IPS-11a (cell line): ENCODE data around the gene DNAH1.

Experiments used
- H3K4me3 ChIP-seq: one replicate; pipeline ENCODE4 v1.5.1; 2013; ENCODE audit warnings: low read depth, low read length, control low read depth

Gene DNAH1

DNA sequence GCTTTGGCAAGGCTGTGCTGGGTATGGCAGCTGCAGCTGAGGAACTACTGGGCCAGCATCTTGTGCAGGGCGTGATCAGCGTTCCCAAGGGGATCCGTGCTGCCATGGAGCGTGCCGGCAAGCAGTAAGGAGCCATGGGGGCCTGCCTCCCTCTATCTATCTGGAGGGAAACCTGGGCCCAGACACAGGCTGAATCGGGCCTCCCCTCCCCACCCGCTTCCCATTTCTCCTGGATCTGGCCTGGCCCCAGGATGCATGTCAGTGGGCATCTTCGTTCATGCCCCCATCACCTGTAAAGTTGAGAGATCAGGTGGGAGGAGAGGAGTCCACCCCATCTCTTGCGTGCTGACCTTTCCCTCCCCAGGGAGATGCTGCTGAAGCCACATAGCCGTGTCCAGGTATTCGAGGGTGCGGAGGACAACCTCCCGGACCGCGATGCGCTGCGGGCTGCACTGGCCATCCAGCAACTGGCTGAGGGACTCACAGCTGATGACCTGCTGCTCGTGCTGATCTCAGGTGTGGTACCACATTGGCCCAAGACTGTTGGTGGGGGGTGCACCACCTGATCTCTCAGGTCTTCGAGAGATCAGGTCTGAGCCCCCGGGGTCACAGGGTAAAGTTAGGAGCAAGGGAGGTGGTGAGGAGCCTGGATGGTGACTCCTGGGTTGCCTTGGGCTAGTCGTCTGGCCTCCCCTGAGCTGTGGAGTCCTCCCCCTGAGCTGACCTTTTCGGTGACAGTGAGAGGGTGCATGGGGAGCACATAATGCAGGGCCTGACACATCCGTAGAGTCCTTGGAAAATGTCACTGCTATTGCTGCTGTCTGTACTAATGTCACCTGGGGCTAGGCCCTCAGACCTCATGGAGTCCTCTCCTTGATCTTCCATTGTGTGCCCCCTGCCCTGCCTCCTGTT is 25.3 kb upstream of the DNAH1 start:
- no peak overlapping the region for H3K4me3 ChIP-seq

DNA sequence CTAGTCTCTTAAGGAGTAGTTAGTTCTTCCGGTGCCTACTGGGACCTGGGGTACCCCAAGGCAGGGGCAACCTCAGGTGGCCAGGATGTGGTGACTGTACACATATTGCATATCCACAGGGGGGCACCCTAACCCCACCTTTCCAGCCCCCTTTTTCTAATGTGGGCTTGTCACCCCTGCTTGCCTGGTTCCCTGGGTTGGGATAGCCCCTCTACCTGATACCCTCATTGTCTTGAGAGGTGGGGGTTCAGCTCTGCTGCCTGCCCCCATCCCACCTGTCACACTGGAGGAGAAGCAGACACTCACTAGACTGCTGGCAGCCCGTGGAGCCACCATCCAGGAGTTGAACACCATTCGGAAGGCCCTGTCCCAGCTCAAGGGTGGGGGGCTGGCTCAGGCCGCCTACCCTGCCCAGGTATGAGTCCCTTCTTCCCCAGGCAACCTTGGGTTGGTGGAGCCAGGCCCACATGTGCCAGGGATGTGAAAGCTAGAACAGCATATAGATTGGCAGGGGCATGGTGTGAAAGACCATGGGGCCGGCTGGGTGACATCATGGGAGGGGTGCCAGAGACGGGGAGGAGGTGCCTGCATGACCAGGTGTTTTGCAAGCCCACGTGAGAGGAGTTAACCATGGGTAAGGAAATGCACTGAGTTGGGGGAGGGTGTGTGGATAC is 24.5 kb upstream of the DNAH1 start:
- no peak overlapping the region for H3K4me3 ChIP-seq

GRCh38 chr3:52292247-52293065 is 23.7 kb upstream of the DNAH1 start:
- H3K4me3 ChIP-seq: no peak overlapping the region

DNA sequence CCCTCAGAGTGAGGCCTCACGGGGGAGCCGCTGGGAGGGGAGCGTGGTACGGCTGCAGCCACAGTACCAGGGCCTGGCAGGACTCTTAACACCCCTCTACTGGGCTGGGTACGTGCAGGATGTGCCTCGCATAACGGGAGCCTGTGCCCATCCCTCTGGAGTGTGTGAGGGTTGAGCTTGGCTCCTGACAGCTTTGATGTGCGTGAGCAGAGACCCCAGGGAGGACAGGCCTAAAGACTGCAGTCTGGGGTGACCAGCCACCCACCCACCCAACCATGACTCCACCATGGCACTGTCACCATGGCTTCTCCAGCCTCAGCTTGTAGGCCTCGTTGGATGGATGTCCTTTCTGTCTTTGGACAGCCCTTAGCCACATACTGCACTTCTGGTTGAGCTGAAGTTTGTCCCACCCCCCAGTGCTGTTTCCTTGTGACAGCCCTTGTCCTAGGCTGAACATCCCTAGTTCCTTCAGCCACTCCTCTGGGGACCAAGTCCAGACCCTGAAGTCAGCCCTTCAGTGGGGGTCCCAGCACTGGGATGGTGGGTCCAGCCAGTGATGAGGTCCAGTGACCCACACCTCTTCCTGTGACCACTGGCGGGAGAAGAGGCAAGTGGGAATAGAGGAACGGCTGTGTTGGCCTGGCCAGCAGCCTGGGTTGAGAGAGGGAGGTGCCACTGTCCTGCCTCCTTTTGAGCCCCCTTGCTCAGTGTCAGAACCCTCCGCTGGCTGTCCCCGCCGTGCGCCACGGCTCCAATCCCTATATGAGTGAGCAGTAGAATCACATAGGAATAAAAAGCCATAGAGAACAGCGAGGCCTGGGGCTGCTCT is 22.4 kb upstream of the DNAH1 start:
- H3K4me3 ChIP-seq: no peak overlapping the region

DNA sequence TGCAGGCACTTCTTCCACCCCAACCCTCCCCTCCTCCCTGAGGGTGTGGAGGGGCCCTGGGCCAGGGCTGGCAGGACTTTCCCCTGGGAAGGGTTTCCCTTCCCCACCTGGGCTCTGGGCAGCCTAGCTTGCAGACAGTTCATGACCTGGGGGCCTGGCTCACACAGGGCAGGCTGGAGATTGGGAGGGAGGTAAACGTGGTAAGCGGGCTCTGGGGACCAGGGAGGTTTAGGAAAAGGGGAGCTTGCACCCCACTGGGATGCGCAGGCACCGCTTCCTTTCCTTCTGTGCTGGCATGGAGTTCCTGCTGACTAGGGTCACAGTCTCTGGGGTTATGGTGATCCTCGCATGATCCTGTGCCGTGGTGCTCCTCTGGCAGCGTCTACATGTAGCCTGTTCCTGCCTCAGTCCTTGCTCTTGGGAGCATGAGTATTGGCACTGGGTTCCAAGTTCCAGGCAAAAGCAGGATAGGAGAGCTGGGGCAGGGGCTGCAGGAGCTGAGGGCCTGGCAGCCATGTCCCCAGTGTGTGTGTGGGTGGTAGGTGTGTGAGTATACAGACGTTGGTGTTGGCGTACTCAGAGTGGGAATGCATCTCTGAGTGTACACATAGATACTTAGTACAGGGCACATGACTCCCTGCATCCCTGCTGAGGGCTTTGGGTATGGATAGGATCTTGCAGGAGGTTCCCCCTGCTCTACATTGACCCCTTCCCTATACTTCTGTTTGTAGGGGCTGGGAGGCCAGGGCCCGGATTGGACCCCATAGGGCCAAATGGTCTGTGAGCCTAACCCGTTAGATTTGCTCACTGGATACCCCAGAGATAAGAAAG is 21.6 kb upstream of the DNAH1 start:
- no peak overlapping the region for H3K4me3 ChIP-seq

DNA sequence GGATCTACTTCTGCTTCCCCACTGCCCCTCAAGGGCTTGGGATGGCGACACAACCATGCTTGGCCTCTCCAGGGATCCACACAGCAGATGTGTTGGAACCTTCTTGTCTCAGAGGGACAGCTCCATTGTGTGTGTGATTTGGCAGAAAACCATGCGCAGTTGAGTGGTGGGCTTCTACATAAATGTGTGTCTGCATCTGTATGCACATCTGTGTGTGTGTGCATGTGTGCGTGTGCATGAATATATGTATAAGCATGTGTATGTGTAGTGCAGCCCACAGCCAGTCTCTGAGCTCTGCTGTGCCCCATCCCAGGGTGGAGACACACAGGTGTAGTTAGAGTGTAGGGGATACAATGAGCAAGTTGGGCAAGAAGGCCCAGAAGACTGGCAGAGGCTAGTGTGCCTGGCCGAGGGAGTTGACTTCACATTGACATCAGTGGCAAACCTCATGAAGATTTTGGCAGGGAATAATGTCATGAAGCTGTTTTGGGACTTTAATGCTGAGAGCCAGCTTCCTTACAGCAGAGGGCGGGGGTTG is 20.4 kb upstream of the DNAH1 start:
- no peak overlapping the region for H3K4me3 ChIP-seq

DNA sequence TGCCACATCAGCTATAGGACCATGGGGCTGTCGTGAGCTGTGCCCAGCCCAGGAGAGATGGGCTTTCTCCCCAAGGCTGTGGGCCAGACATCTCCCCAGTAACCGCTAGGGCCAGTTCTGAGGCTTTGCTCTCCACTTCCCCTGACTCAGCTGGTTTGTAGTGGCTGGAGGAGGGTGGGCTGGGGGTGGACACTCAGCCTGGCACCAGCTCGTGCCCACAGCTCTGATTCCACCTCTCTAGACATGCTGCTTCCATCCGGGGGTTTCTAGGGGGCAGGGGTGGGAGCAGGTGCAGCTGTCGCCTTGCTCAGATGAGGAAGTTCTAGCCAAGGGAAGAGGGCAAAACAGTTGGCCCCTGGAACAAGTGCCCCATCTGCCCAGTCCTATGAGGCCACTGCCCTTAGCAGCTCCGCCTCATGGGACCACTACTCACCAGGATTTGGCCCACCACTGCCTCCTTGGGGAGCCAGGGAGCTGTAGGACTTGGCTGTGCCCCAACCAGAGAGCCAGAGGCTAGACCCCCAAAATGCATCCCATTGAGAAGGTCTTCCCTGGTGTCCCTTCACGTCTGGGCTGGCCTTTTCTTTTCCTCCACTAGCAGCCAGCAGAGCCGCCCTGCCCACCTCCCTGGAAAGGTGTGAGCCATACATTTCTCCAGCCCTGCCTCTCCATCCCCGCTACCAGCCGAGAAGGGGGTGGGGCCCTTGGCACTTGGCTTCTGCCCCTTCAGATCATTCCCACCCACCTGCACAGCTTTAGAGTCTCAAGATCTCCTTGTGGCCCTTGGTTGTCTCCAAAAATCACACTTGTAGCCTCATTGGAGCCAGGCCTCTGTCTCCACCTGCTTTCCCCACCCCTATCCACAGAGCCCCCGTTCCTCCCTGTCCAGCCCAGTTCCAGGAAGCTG is 18.6 kb upstream of the DNAH1 start:
- H3K4me3 ChIP-seq: no peak overlapping the region

GRCh38 chr3:52298149-52299098 is 17.7 kb upstream of the DNAH1 start:
- no peak overlapping the region for H3K4me3 ChIP-seq

DNA sequence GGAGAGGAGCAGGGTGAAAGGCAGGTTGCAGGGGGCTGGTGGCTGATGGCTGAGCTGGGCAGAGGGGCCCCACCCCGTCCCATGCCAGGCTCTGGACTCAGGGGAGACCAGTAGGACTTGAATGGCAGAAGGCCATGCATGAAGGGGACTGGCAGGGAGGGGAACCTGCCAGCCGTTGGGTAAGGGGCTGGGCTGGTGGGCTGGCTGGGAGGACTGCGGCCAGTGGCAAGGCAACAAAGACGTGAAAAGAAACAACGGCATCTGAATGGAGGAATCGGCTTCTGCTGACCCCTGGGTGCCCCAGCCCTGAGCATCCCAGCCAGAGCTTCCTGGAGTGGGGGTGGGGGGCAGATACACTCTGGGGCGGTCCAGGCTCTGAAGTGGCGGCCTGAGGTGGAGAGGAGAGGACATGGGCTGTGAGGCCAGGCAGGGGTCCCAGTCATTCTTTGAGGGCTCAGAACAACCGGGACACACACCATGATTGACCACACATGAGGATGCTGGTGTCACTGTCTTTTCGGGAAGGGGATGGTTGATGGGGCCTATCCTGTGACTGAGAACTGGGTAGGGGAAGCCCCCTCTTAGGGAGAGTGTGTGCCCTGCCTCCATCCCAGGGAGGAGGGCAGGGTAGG is 16.8 kb upstream of the DNAH1 start:
- H3K4me3 ChIP-seq: no peak overlapping the region

DNA sequence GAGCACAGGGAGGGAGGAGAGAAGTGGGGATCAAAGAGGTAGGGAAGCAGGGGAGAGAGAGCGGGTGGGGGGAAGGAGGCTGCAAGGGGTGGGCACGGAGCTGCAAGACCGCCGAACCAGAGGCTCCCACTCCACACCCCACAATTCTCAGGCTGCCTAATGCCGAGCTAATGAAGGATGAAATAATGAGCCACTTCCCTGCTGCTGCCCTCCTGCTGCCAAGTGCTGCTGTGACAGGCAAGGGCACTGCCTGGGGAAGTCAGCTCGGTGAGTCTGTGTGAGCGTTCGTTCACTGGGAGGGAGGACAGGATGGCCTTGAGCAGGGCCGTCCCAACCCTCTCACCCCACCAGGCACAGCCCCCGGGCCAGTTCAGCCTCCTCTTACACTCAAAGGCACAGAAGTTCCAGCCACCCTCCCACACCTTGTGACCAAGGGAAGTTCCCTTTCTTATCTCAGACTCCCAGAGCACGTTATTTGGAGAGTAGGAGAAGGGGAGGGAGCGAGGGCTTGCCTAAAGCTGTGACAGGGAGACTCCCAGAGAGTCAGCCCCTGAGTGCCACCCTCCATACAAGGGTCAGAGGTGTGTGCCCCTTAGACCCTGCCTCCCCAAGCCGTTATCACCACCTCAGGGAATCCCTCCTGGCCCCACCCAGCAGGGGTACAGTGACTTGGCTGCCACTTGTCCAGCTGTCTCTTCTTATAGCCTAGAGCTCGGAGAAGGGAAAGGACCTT is 16.1 kb upstream of the DNAH1 start:
- H3K4me3 ChIP-seq: peak overlapping the region; percentile 1

- H3K4me3 ChIP-seq: no peak overlapping the region
These were observed 13.5 kb upstream of the DNAH1 start for GRCh38 chr3:52302426-52303145.

- no peak overlapping the region for H3K4me3 ChIP-seq
These were observed 12.3 kb upstream of the DNAH1 start for GRCh38 chr3:52303811-52304210.

GRCh38 chr3:52305926-52306325 is 10.2 kb upstream of the DNAH1 start:
- no peak overlapping the region for H3K4me3 ChIP-seq

DNA sequence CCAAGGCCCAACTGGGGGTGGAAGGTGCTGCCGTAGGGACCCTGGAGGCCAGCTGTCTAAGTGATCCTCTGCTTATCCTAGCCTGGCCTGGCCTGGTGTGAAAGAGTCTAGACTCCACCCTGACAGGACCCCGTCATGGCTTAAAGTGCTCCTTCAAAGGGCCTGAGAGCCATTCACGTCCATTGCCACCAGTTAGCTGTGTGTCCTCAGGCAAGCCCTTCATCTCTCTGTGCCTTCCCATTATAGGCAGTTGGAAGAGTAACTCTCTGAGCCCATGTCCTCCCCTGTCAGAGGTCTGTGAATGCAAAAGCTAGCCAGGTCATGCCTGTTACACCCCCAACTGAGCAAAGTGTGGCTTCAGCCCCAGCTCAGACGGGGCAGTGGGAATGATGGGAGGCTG is 9.1 kb upstream of the DNAH1 start:
- no peak overlapping the region for H3K4me3 ChIP-seq

GRCh38 chr3:52308308-52308707 is 7.8 kb upstream of the DNAH1 start:
- no peak overlapping the region for H3K4me3 ChIP-seq
